HS-27A (cell line): ENCODE measurements around the gene PTH1R.

ENCODE experiments used
- DNase-seq: peaks from one replicate; pipeline ENCODE4 v3.0.0-alpha.2; 2012; ENCODE audit warnings: low read depth, missing footprints

Gene PTH1R

GRCh38 chr3:46930945-46931403 lies 53.5 kb downstream of the PTH1R start:
- DNase-seq: no peak

- no peak for DNase-seq
These were observed 54.3 kb downstream of the PTH1R start for GRCh38 chr3:46931631-46932331.

- DNase-seq: no peak
These were observed 55.1 kb downstream of the PTH1R start for GRCh38 chr3:46932455-46933225.

- DNase-seq: no peak
These were observed 55.7 kb downstream of the PTH1R start for GRCh38 chr3:46933261-46933660.

GRCh38 chr3:46934072-46934471 lies 56.6 kb downstream of the PTH1R start:
- DNase-seq: no peak

- peak; percentile 78 for DNase-seq
These were observed 57.1 kb downstream of the PTH1R start for GRCh38 chr3:46934498-46935167.

GRCh38 chr3:46935168-46935858 lies 57.8 kb downstream of the PTH1R start:
- peak; percentile 99 for DNase-seq

GRCh38 chr3:46935989-46936558 lies 58.6 kb downstream of the PTH1R start:
- no peak for DNase-seq

- no peak for DNase-seq
These were observed 59.3 kb downstream of the PTH1R start for GRCh38 chr3:46936733-46937250.

GRCh38 chr3:46938118-46938517 lies 60.6 kb downstream of the PTH1R start:
- DNase-seq: no peak

GRCh38 chr3:46939578-46940445 lies 62.3 kb downstream of the PTH1R start:
- no peak for DNase-seq

- DNase-seq: no peak
These were observed 64.6 kb downstream of the PTH1R start for GRCh38 chr3:46942076-46942475.

GRCh38 chr3:46942481-46943236 lies 65.1 kb downstream of the PTH1R start:
- no peak for DNase-seq

- DNase-seq: no peak
These were observed 66.0 kb downstream of the PTH1R start for GRCh38 chr3:46943237-46944187.

- no peak for DNase-seq
These were observed 66.7 kb downstream of the PTH1R start for GRCh38 chr3:46944191-46944590.

GRCh38 chr3:46946416-46946815 lies 68.9 kb downstream of the PTH1R start:
- no peak for DNase-seq

GRCh38 chr3:46946856-46947545 lies 69.5 kb downstream of the PTH1R start:
- peak; percentile 59 for DNase-seq

GRCh38 chr3:46947546-46947901 lies 70.0 kb downstream of the PTH1R start:
- DNase-seq: no peak
